IPS DF 19.7 (cell line): ENCODE measurements around the gene ADAM15.

ENCODE experiments used
- DNase-seq: peaks from one replicate; pipeline ENCODE4 v3.0.0-alpha.2; 2013; ENCODE audit warnings: low read depth, low spot score

Gene ADAM15

DNA sequence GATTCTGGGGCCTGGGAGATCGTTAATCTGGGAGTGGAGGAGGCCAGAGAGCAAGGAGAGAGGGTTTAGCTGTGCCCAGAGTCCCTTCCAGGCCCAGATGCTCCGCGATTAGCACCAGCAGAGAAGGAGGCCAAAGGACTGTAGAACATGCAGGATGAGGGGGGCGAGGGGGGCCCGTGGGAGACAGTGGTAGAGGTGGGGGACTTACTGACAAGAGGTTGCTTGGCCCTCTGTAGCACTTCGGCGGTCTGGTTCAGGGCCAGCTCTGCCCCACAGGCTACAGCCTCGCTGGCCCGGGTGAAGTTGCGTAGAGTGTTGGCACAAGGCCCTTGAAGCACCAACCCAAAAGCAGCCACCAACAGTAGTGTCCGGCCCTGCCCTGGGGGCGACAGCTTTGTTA, 18.2 kb upstream of the ADAM15 start:
- no peak for DNase-seq

GRCh38 chr1:155033524-155033923, 17.6 kb upstream of the ADAM15 start, which contains the start of the genes DCST1 and DCST2:
TSS of gene DCST1 (plus strand) at chr1:155033824. CDS start at chr1:155034037, 213 bp downstream.
TSS of gene DCST2 (minus strand) at chr1:155033781. CDS start at chr1:155033701, 80 bp downstream.
- no peak for DNase-seq

DNA sequence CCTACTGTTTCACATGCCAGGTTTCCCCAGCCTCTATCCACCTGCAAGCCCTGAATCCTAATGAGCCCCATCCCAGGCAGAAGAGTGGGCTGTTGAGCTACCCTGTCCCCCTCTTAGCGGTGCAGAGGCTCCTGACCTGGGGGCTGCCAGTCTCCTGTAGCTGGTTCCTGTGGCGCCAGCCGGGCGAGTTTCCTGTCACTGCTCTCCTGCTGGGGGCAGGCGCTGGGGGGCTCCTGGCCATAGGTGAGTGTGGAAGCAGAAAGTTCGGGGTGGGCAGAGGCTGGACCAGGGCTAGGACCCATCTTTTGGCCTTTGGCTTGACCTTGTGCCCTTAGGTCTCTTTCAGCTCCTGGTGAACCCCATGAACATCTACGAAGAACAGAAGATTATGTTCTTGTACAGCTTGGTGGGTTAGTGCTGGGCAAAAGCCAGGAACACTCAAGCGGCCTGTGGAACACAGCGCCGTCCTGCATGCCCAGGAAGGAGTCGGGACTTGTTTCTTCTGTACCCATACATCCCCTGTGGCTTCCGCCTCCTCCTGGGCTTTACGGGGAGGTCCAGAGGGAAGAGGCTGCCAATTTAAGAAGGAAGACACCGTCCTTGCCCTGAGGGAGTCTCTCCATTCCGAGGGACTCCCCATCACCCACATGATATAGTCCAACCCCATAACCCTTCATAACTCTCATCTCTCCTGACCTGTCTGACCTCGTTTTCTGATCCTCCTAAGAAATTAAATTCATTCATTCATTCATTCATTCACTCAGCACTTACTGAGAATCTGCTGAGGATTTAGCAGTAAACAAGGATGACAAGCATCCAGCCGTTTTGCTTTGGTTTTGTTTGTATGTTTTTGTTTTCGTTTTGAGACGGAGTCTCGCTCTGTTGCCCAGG, 16.6 kb upstream of the ADAM15 start:
- DNase-seq: no peak

DNA sequence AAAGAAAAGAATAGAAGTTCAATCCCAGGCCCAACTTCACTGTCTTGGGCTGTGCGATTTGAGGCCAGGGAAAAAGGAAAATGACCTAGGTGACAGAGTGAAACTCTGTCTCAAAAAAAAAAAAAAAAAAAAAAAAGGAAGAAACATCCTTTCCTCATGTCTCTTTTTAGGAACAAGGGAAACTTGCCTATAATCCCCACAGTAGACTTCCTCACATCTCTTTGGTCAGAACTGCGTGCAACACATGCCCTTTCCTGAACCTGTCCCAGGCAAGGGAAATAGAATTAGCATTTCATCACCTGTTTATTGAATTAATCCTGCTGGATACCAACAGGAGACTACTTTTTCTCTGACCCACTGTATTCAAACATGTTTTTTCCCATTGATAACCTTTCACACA, 15.2 kb upstream of the ADAM15 start:
- DNase-seq: no peak

DNA sequence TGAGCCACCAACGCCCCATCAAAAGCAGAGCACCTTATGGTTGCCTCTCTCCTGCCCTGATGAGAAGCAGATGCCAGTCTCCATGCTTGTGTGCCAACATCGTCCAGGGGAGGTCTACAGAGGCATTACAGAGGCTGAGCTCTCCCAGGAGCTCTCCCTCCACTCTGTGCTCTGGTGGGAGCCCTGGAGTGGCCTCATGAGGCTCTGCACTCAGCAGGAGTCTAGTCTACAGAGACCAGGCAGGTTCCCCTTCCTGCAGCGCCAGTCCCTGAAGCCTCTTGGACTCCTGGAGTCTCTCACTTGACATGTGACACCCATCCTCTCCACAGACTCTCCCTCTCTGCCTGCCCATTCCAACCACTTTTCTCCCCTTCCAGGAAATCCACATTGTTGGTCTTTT, 14.1 kb upstream of the ADAM15 start:
- no peak for DNase-seq

GRCh38 chr1:155037851-155038441, 13.2 kb upstream of the ADAM15 start:
- DNase-seq: no peak

DNA sequence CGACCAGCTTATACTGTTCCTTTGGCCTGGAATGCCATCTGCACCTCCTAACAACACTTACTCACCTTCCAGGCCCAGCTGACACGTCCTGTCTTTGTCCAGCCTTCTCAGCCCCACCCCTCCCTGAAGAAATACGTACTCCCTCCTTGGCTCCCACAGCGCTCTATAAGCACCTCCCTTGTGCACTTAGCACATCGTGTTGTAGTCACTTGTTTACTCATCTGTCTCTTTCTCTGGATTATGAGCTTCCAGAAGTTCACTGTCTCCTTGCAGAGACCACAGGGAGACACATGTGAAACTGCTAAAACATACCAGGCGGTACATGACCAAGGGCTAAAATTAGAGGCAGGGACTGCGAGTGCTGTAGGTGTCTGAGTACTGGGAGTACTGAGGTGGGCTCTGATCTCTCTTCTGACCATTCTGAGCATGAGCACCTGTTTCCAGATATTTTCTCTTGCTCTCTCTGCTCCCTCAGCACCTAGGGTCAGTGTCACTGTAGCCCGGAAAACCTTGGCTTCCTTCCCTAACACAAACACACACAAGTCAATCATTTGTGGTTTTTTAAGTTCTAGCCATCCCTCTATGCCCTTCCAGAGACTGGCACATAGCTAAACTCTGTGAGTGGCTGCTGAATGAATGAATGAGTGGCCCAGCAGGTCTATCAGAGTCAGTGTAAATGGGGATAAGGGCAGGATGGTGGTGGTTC, 12.4 kb upstream of the ADAM15 start:
- no peak for DNase-seq

DNA sequence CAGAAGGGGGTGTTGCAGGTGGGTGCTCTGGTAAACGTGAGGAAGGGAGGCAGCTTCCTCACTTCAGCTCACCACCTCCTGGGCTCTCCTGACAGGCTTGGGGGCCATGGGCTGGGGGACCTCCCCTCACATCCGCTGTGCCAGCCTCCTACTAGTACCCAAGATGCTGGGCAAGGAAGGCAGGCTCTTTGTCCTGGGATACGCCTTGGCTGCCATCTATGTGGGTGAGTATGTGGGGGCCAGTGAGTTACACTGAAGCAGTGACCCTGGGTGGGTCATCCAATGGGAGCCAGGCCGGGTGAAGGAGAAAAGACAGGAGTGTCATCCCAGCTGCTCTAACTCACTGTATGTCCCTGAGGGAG, 11.8 kb upstream of the ADAM15 start:
- DNase-seq: no peak

DNA sequence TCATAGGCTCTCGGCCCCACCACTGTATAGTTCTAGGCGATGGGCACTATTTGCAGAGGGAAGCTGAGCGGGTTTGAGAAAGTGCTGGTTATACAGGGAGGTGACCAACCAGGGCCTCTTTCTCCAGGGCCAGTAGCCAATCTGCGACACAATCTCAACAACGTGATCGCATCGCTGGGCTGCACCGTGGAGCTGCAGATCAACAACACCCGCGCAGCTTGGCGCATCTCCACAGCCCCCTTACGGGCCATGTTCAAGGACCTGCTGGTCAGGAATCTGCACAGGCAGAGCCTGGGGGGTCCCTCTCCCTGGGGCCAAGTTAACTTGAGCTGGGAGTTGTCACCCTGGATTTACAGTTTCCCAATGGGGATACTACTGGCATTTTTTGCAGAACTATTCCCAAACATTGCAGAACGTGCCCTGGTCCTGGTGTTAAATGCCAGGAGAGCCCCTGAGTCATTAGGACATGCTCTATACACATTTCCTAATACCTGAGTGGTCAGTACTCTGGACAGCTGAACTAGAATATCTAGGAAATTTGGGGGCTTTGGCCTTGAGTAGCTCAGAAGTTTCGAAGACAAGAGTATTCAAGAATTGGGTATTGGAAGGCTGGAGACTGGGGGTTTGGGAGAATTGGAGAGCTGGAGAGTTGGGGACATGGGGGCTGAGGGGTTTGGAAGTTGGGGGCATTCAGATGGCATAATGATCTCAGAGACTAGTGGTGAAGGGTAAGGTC, 10.6 kb upstream of the ADAM15 start:
- DNase-seq: no peak

GRCh38 chr1:155042789-155043188, 8.3 kb upstream of the ADAM15 start:
- no peak for DNase-seq

GRCh38 chr1:155043301-155043702, 7.8 kb upstream of the ADAM15 start:
- DNase-seq: no peak

GRCh38 chr1:155043793-155044192, 7.3 kb upstream of the ADAM15 start:
- no peak for DNase-seq

DNA sequence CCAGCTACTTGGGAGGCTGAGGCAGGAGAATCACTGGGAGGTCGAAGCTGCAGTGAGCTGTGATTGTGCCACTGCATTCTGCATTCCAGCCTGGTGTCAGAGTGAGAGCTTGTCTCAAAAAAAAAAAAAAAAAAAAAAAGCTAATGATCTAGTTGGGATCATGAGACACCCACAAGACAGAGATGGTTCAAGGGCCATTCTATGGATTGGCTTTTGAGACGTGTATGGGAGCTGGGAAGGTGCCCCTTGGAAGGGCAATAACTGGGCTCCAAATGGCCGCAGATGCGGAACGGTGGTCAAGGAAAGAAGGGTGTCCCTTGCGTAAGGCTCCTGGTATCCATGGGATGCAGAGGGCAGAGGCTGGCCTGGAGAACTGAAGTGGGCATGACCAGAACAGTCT, 6.8 kb upstream of the ADAM15 start:
- DNase-seq: no peak

DNA sequence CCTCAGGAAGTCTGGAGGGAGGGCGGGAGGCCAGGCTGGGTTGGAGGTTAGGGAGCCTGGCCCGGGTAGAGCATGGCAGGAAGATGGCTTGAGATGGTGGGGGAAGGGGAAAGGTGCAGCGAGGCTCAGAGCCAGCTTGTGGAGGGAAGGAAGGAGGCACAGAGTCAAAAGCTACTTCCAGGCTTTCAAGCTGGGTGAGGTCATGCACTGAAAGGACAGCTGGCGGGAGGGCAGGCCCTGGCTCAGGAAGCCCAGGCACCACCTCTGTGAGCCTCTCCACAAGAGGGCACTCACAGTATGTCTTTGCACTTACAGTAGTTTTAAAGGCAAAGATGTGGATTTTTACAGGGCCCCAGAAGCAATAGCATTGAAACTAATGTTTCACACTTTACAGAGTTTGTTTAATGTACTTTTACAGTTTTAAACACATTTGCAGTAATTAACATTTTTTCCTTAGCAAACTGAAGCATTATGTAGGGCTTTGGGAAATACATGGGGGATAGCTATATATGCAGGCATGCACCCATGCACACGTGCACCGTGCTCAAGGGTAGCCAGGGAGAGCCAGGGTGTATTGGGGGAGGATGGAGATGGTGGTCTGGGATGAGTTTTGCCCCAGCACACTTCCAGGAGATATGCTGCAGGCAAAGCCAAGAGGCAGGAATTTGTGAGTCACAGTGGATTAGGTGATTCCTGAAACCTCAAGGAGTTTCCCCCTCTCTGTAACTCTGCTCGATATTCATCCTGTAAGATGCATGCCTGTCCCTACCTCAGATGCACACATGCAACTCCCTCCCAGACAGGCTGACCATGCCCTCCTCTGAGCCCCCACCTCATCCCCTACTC, 6.1 kb upstream of the ADAM15 start:
- no peak for DNase-seq

DNA sequence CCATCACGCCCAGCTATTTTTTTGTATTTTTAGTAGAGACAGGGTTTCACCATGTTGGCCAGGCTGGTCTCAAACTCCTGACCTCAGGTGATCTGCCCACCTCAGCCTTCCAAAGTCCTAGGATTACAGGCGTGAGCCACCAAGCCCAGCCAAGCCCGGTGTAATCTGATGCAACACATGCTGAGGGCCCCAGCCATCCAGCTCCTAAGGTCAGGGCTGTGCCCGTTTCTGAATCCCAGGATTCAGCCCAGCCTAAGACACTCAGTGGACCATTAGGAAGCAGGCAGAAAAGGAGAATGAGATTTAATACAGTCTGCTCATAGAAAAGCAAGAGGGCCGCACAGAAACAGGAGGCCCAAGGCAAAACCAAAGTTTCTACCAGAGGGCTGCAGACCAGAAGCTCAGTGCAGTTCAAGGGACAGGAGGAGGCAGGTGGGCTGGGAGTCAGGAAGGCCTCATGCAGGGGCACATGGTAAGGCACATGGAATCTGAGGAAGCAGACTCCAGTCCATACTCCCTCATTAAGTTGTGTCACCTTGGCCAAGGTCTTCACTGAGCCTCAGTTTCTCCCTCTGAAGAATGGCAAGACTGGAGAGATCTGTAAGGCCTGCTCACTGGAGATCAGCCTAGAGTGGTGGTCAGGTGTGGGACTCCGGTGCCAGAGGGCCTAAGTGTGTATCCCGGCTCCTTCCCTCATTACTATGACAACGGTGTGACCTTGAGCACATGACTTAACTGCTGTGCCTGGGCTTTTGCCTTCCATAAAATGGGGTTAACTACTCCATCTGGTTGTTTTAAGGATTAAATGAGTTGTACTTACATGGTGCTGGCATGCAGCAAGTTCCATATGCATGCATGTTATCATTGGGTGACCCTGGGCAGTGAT, 2.4 kb upstream of the ADAM15 start:
- no peak for DNase-seq

- DNase-seq: no peak
Measured at GRCh38 chr1:155049651-155050559, 1.2 kb upstream of the ADAM15 start.

GRCh38 chr1:155051342-155051776, 243 bp downstream of the ADAM15 start:
- DNase-seq: no peak

DNA sequence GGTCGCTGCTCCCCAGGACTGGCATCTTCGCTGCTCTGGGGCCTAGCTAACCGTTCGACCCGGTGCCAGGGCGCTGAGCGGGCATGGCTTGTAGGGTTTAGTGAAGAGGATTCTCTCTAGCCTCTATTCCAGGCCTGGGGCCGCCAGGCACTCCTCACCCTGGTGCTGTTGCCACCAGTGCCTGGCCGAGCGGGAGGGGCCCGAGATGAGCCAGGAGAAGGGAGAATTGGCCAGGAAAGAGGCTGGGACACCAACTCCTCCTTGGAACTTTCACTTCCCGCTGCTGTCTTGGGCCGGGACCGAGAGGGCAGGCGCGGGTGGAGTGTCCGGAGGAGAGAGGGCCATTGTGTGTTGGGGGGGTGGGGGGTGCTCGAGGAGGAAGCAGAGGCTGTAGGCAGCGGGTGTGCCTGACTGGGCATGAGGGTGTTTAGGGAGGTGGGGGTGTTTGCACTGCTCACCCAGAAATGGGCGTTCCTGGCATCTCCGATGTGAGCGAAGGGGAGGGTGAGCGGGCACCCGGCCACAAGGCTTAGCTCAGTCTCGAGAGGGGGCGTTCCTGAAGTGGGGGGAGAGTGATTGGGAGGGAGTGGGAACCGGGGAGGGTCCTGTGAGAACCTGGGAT, 772 bp downstream of the ADAM15 start:
- DNase-seq: no peak
